Hematopoietic multipotent progenitor cell treated with erythropoietin and hydrocortisone succinate and interleukin-3 and kit ligand, for 17 days (in vitro differentiated cells): Measurements from ENCODE around the gene NAP1L1.

ENCODE experiments used
- DNase-seq: peaks from one replicate; pipeline ENCODE4 v3.0.0-alpha.2; 2015; ENCODE audit warnings: low spot score

Gene NAP1L1

GRCh38 chr12:76038176-76038575 lies 46.3 kb downstream of the NAP1L1 start:
- DNase-seq, result no peak

GRCh38 chr12:76037130-76038103 lies 47.1 kb downstream of the NAP1L1 start:
- DNase-seq, result peak; percentile 68

- DNase-seq, result no peak
Observed at GRCh38 chr12:76035045-76035444, 49.4 kb downstream of the NAP1L1 start.

GRCh38 chr12:76033081-76034011 lies 51.1 kb downstream of the NAP1L1 start:
- peak; percentile 9 for DNase-seq

- peak; percentile 39 for DNase-seq
Observed at GRCh38 chr12:76032043-76032981, 52.2 kb downstream of the NAP1L1 start.

- peak; percentile 75 for DNase-seq
Observed at GRCh38 chr12:76031414-76032042, 53.0 kb downstream of the NAP1L1 start, which contains the start of gene PHLDA1. Gene PHLDA1 (minus strand): TSS chr12:76031776.

GRCh38 chr12:76031081-76031413 lies 53.4 kb downstream of the NAP1L1 start:
- DNase-seq, result no peak

- DNase-seq, result no peak
Observed at GRCh38 chr12:76030341-76031080, 54.0 kb downstream of the NAP1L1 start.

- DNase-seq, result no peak
Observed at GRCh38 chr12:76029982-76030340, 54.5 kb downstream of the NAP1L1 start.

- no peak for DNase-seq
Observed at GRCh38 chr12:76028571-76029277, 55.8 kb downstream of the NAP1L1 start.

GRCh38 chr12:76026643-76027063 lies 57.8 kb downstream of the NAP1L1 start:
- no peak for DNase-seq

GRCh38 chr12:76025601-76026575 lies 58.6 kb downstream of the NAP1L1 start:
- DNase-seq, result no peak

GRCh38 chr12:76024942-76025600 lies 59.4 kb downstream of the NAP1L1 start:
- no peak for DNase-seq

- no peak for DNase-seq
Observed at GRCh38 chr12:76024102-76024781, 60.2 kb downstream of the NAP1L1 start.

- no peak for DNase-seq
Observed at GRCh38 chr12:76023069-76023690, 61.3 kb downstream of the NAP1L1 start.

GRCh38 chr12:76022506-76022905 lies 62.0 kb downstream of the NAP1L1 start:
- DNase-seq, result no peak
